Neural progenitor cell (in vitro differentiated cells): Measurements from ENCODE around the gene EOLA1.
"Not testable (repeated sequence)": the region's sequence is repeated elsewhere in the genome, so short reads cannot be mapped to it uniquely, and the experiment has no call there.

Source experiments
- EZH2 ChIP-seq: fragments of 200-600 bp; sonication (generic); IDR thresholded peaks from 2 replicates; pipeline ENCODE4 v1.6.1; 2017; ENCODE audit warnings: antibody characterized with exemption, mild to moderate bottlenecking, moderate library complexity
- TF ChIP-seq, protein P1 (sequence below): fragments of 200-600 bp; sonication (generic); IDR thresholded peaks from 2 replicates; pipeline ENCODE4 v1.5.1; 2017; ENCODE audit warnings: antibody characterized with exemption, mild to moderate bottlenecking

DNA sequence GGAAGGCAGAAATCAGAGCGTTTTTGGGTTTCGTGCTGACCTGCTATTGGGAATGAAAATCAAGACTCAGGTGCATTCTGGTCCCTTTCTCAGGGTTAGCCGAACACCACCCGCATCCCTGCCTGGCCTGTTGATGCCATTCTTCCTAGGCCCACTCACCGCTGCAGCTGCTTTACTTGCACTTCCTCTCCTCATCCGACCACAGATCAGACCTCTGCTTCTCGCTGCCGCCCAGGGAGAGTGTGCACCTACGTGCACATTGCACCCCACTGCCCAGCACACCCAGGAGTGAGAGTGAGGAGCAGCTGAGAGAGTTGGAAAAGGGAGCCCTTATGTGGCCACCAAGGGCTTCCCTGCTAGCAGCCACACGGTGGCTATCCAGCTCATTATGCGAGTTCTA, 3.3 kb upstream of the EOLA1 start:
- TF ChIP-seq, protein P1, sequence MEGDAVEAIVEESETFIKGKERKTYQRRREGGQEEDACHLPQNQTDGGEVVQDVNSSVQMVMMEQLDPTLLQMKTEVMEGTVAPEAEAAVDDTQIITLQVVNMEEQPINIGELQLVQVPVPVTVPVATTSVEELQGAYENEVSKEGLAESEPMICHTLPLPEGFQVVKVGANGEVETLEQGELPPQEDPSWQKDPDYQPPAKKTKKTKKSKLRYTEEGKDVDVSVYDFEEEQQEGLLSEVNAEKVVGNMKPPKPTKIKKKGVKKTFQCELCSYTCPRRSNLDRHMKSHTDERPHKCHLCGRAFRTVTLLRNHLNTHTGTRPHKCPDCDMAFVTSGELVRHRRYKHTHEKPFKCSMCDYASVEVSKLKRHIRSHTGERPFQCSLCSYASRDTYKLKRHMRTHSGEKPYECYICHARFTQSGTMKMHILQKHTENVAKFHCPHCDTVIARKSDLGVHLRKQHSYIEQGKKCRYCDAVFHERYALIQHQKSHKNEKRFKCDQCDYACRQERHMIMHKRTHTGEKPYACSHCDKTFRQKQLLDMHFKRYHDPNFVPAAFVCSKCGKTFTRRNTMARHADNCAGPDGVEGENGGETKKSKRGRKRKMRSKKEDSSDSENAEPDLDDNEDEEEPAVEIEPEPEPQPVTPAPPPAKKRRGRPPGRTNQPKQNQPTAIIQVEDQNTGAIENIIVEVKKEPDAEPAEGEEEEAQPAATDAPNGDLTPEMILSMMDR, result not testable (repeated sequence)
- TF ChIP-seq EZH2, result not testable (repeated sequence)
